IMR-90 (cell line): Measurements from ENCODE around the gene SRSF2. TPM values are rescaled to one million over a fixed set of nuclear protein-coding genes. Genes with fewer than 3 reads are reported as not detected.

ENCODE experiments used
- ATAC-seq: fragments of 200-7000 bp; cut with Tn5 transposase; 2 replicates; pipeline ENCODE4 v1.9.1; 2020; ENCODE audit warnings: low read depth, mild to moderate bottlenecking, moderate library complexity
- BruUV-seq: library from RNA; stranded (reverse); fragments of 400-500 nt; replicated peaks from 2 replicates; lab custom pipeline; 2021; lab: Mats Ljungman, UMichigan
- CTCF ChIA-PET: fragments of 300-600 bp; formaldehyde crosslinking; extraction: SDS; loops from one replicate; lab custom pipeline; 2021; ENCODE audit warnings: antibody characterized with exemption; lab: Yijun Ruan, JAX
- POLR2A ChIA-PET: fragments of 300-600 bp; sonication (Branson Sonifier 250); formaldehyde crosslinking; loops from one replicate; lab custom pipeline; 2022; ENCODE audit warnings: antibody characterized with exemption; ENCODE audit not compliant: unreplicated experiment; lab: Charles Lee
- DNase-seq: peaks from one replicate; pipeline ENCODE4 v3.0.0; 2013
- H2AFZ ChIP-seq: replicated peaks from 2 replicates; pipeline ENCODE3; 2013; ENCODE audit warnings: low read length, mild to moderate bottlenecking; ENCODE audit not compliant: poor library complexity
- H2AK5ac ChIP-seq: 2 replicates; pipeline ENCODE4 v1.6.1; 2013; ENCODE audit warnings: low read depth, low read length, inconsistent platforms
- H2AK9ac ChIP-seq: replicated peaks from 2 replicates; pipeline ENCODE3; 2013; ENCODE audit warnings: mild to moderate bottlenecking, low read depth, low read length, moderate library complexity; ENCODE audit not compliant: poor library complexity
- H2BK120ac ChIP-seq: 2 replicates; pipeline ENCODE4 v1.6.1; 2013; ENCODE audit warnings: low read depth, low read length, inconsistent platforms
- H2BK15ac ChIP-seq: 3 replicates; pipeline ENCODE4 v1.6.1; 2013; ENCODE audit warnings: low read depth, low read length, inconsistent platforms
- H2BK20ac ChIP-seq: 2 replicates; pipeline ENCODE4 v1.6.1; 2013; ENCODE audit warnings: low read depth, mild to moderate bottlenecking, inconsistent platforms, low read length, moderate library complexity
- H2BK5ac ChIP-seq: 2 replicates; pipeline ENCODE4 v1.6.1; 2013; ENCODE audit warnings: mild to moderate bottlenecking, low read depth, low read length, inconsistent platforms; ENCODE audit not compliant: poor library complexity, severe bottlenecking
- H3K14ac ChIP-seq: replicated peaks from 2 replicates; pipeline ENCODE4 v1.6.1; 2013; ENCODE audit warnings: low read depth, low read length, inconsistent platforms
- H3K18ac ChIP-seq: 2 replicates; pipeline ENCODE4 v1.6.1; 2013; ENCODE audit warnings: low read depth, low read length, control low read depth
- H3K23ac ChIP-seq: 2 replicates; pipeline ENCODE4 v1.6.1; 2013; ENCODE audit warnings: low read depth, low read length, inconsistent platforms
- H3K27ac ChIP-seq: 2 replicates; pipeline ENCODE4 v1.5.1; 2013; ENCODE audit warnings: mild to moderate bottlenecking, control low read depth, low read length; ENCODE audit not compliant: insufficient read depth
- H3K27me3 ChIP-seq: 2 replicates; pipeline ENCODE4 v1.6.1; 2013; ENCODE audit warnings: low read length; ENCODE audit not compliant: control insufficient read depth, insufficient read depth
- H3K36me3 ChIP-seq: 2 replicates; pipeline ENCODE4 v1.6.1; 2013; ENCODE audit warnings: low read length, mixed read lengths; ENCODE audit not compliant: control insufficient read depth, insufficient read depth
- H3K4ac ChIP-seq: 2 replicates; pipeline ENCODE4 v1.6.1; 2013; ENCODE audit warnings: low read depth, low read length, inconsistent platforms
- H3K4me1 ChIP-seq: 2 replicates; pipeline ENCODE4 v1.6.1; 2013; ENCODE audit warnings: low read length, mixed read lengths; ENCODE audit not compliant: control insufficient read depth, insufficient read depth
- H3K4me2 ChIP-seq: 2 replicates; pipeline ENCODE4 v1.6.1; 2013; ENCODE audit warnings: low read depth, mild to moderate bottlenecking, control low read depth, low read length, moderate library complexity
- H3K4me3 ChIP-seq: 2 replicates; pipeline ENCODE4 v1.5.1; 2013; ENCODE audit warnings: low read depth, mild to moderate bottlenecking, control low read depth, low read length, moderate library complexity; ENCODE audit not compliant: insufficient read depth
- H3K56ac ChIP-seq: 2 replicates; pipeline ENCODE4 v1.6.1; 2013; ENCODE audit warnings: low read length, inconsistent platforms; ENCODE audit not compliant: insufficient read depth; ENCODE audit errors: extremely low read depth
- H3K79me1 ChIP-seq, 2 experiments: 2 replicates each; pipeline ENCODE4 v1.6.1; 2013; ENCODE audit warnings: low read length in 2 of 2, inconsistent platforms in 1 of 2, low read depth in 1 of 2
- H3K9ac ChIP-seq: 2 replicates; pipeline ENCODE4 v1.6.1; 2013; ENCODE audit warnings: low read depth, low read length, control low read depth
- H3K9me1 ChIP-seq: 2 replicates; pipeline ENCODE4 v1.6.1; 2013; ENCODE audit warnings: low read length, inconsistent platforms; ENCODE audit not compliant: insufficient read depth
- H3K9me3 ChIP-seq: 2 replicates; pipeline ENCODE4 v1.6.1; 2013; ENCODE audit warnings: low read length; ENCODE audit not compliant: control insufficient read depth, insufficient read depth
- H4K20me1 ChIP-seq: 2 replicates; pipeline ENCODE4 v1.6.1; 2013; ENCODE audit warnings: low read length, inconsistent platforms; ENCODE audit not compliant: insufficient read depth
- H4K5ac ChIP-seq: 2 replicates; pipeline ENCODE4 v1.6.1; 2013; ENCODE audit warnings: mild to moderate bottlenecking, low read depth, low read length, control low read depth
- H4K8ac ChIP-seq, 2 experiments: 2 replicates each; pipeline ENCODE4 v1.6.1; 2013; ENCODE audit warnings: low read depth in 2 of 2, low read length in 2 of 2, control low read depth in 1 of 2, inconsistent platforms in 1 of 2
- H4K91ac ChIP-seq: 2 replicates; pipeline ENCODE4 v1.6.1; 2013; ENCODE audit warnings: low read depth, low read length, inconsistent platforms; ENCODE audit not compliant: insufficient read depth
- BHLHE40 ChIP-seq: fragments of 150-350 bp; IDR thresholded peaks from 2 replicates; pipeline ENCODE4 v1.6.1; 2016; ENCODE audit warnings: mild to moderate bottlenecking, low read depth, low read length
- CTCF ChIP-seq: conservative IDR thresholded peaks from 2 replicates; pipeline ENCODE4 v1.5.1; 2012; ENCODE audit warnings: mild to moderate bottlenecking, low read depth, low read length, improper control_type of control experiment
- ELK1 ChIP-seq: fragments of 150-350 bp; IDR thresholded peaks from 2 replicates; pipeline ENCODE4 v1.6.1; 2016; ENCODE audit warnings: low read depth, mild to moderate bottlenecking, low read length, moderate library complexity, borderline replicate concordance
- MAZ ChIP-seq: IDR thresholded peaks from 2 replicates; pipeline ENCODE4 v1.6.1; 2012; ENCODE audit warnings: low read depth, mild to moderate bottlenecking, low read length, improper control_type of control experiment, moderate library complexity, borderline replicate concordance
- RAD21 ChIP-seq: IDR thresholded peaks from 2 replicates; pipeline ENCODE4 v1.6.1; 2012; ENCODE audit warnings: low read length, improper control_type of control experiment
- SMC3 ChIP-seq: fragments of 150-350 bp; IDR thresholded peaks from 2 replicates; pipeline ENCODE4 v1.6.1; 2016; ENCODE audit warnings: low read depth, mild to moderate bottlenecking, antibody characterized with exemption, low read length, moderate library complexity
- WGBS, 2 experiments: methylation state at CpG; one replicate each; pipeline versions ENCODE4 v1.1.5 to v1.1.7; 2013; ENCODE audit warnings: missing lambda C conversion rate in 2 of 2; ENCODE audit not compliant: insufficient read length in 1 of 2; ENCODE audit errors: extremely low coverage in 2 of 2; 5-methylcytosine and 5-hydroxymethylcytosine counted together
- dilution Hi-C: fragments of 300-500 bp; cut with HindIII; formaldehyde crosslinking; loops from one replicate; pipeline ENCODE4 v1.14.3; 2018; ENCODE audit warnings: low sequenced_read_pairs; ENCODE audit not compliant: unreplicated experiment
- in situ Hi-C: fragments of 300-500 bp; cut with MboI; formaldehyde crosslinking; loops from 3 replicates; pipeline ENCODE4 v1.14.3; 2019; ENCODE audit warnings: low sequenced_read_pairs, inconsistent platforms, mixed read lengths
- intact Hi-C: fragments of 100-400 bp; cut with micrococcal nuclease; formaldehyde crosslinking; loops from 2 replicates; pipeline ENCODE4 v1.10.0; 2022
- polyA plus RNA-seq, 3 experiments: library from polyadenylated mRNA; depleted of rRNA; stranded (reverse); fragments of >200 nt; gene quantifications; 2 replicates each; pipeline ENCODE4 v1.2.3, GENCODE V29; 2012; ENCODE audit warnings: low replicate concordance in 1 of 3
- total RNA-seq: library from RNA; depleted of rRNA; stranded (reverse); fragments of >200 nt; gene quantifications from 2 replicates; pipeline ENCODE4 v1.2.3, GENCODE V29; 2012

The SRSF2 gene
- total and polyA plus RNA-seq, 2 of the 4 experiments (the other 2 are of a cell fraction), result 98.0 to 296 TPM

- Histone ChIP-seq H3K36me3 (peaks cover 25% of the 10 kb centered on the region), H3K14ac (no peak overlapping the region), H2BK15ac (no peak overlapping the region), H3K9me3 (no peaks in the 10 kb centered on the region), H3K9me1 (0 out of 2 replicates have a peak, but pooled peaks cover 1% of the 10 kb centered on the region), H4K5ac (no peak overlapping the region), H3K9ac (no peak overlapping the region), H2AFZ (no peak overlapping the region), H3K4me3 (no peak overlapping the region), H2BK20ac (no peak overlapping the region), H3K18ac (no peak overlapping the region), H3K56ac (no peak overlapping the region), H3K23ac (no peak overlapping the region), H2BK5ac (no peak overlapping the region), H2AK9ac (no peak overlapping the region), H4K91ac (no peak overlapping the region), H2AK5ac (no peak overlapping the region), H3K4ac (no peak overlapping the region), H3K27me3 (no peaks in the 10 kb centered on the region), H3K4me2 (no peak overlapping the region), H4K20me1 (no peaks in the 10 kb centered on the region), H3K27ac (no peak overlapping the region), H3K4me1 (no peaks in the 10 kb centered on the region), H4K8ac (no peak overlapping the region), H2BK120ac (no peak overlapping the region), H3K79me1 (no peaks in the 10 kb centered on the region)
- ChIA-PET CTCF (interaction anchor here (0.6 kb wide), 1 partner anchor 182 kb away, joined by 4 read pairs; no protein-coding TSS in a partner anchor), POLR2A (no interaction called here)
- dilution Hi-C loops, result no loop called here
- ATAC-seq (no peak), DNase-seq (no peak)
- 80% methylated on average over 4 of the region's 12 CpGs; no CpG with 5 or more reads in 1 of the 2 experiments for WGBS, 2 experiments
- BruUV-seq, result no TSS peak
- in situ Hi-C loops, result no loop called here
- intact Hi-C loops, result no loop called here
- TF ChIP-seq MAZ, result no peak
- TF ChIP-seq SMC3, result no peak
- TF ChIP-seq CTCF, result 0 out of 2 replicates have a peak, but pooled peaks have one; percentile 16
- TF ChIP-seq RAD21, result no peak; the same call in 1 of the 2 replicates
- no peak for TF ChIP-seq BHLHE40
- no peak for TF ChIP-seq ELK1
These were observed 44.2 kb upstream of the SRSF2 start for GRCh38 chr17:76781056-76781982.
